GM18508 (cell line): ENCODE data around the gene PDE4B.

Experiments used
- ATAC-seq: cut with Tn5 transposase; IDR thresholded peaks from one replicate; pipeline ENCODE4 v1.9.1; 2021; ENCODE audit warnings: moderate number of reproducible peaks; ENCODE audit not compliant: insufficient read depth, unreplicated experiment

Gene PDE4B

GRCh38 chr1:66247415-66248208 lies 454.9 kb downstream of the PDE4B start:
- peak; percentile 86 for ATAC-seq

- ATAC-seq: no peak
These were observed 455.6 kb downstream of the PDE4B start for GRCh38 chr1:66248257-66248656.

- ATAC-seq: no peak
These were observed 456.1 kb downstream of the PDE4B start for GRCh38 chr1:66248746-66249145.

- no peak for ATAC-seq
These were observed 457.4 kb downstream of the PDE4B start for GRCh38 chr1:66250075-66250474.

- ATAC-seq: no peak
These were observed 457.8 kb downstream of the PDE4B start for GRCh38 chr1:66250478-66250877.

GRCh38 chr1:66251546-66251945 lies 458.9 kb downstream of the PDE4B start:
- ATAC-seq: no peak

GRCh38 chr1:66253330-66253921 lies 460.7 kb downstream of the PDE4B start:
- peak; percentile 69 for ATAC-seq

GRCh38 chr1:66254785-66255184 lies 462.1 kb downstream of the PDE4B start:
- ATAC-seq: no peak

GRCh38 chr1:66256629-66257572 lies 464.2 kb downstream of the PDE4B start:
- ATAC-seq: no peak

- ATAC-seq: peak; percentile 58
These were observed 465.9 kb downstream of the PDE4B start for GRCh38 chr1:66258404-66259105.

GRCh38 chr1:66261364-66261763 lies 468.7 kb downstream of the PDE4B start:
- ATAC-seq: no peak

GRCh38 chr1:66262208-66262963 lies 469.7 kb downstream of the PDE4B start:
- ATAC-seq: no peak

- no peak for ATAC-seq
These were observed 472.6 kb downstream of the PDE4B start for GRCh38 chr1:66265268-66265667.

- no peak for ATAC-seq
These were observed 473.1 kb downstream of the PDE4B start for GRCh38 chr1:66265796-66266195.

GRCh38 chr1:66266350-66266749 lies 473.7 kb downstream of the PDE4B start:
- no peak for ATAC-seq

- ATAC-seq: no peak
These were observed 474.1 kb downstream of the PDE4B start for GRCh38 chr1:66266756-66267155.

GRCh38 chr1:66267201-66267940 lies 474.7 kb downstream of the PDE4B start:
- ATAC-seq: no peak

GRCh38 chr1:66269222-66269621 lies 476.5 kb downstream of the PDE4B start:
- no peak for ATAC-seq
